Measurements from ENCODE around the gene TNFAIP8. TPM values are rescaled to one million over a fixed set of nuclear protein-coding genes. Genes with fewer than 3 reads are reported as not detected.

Gene TNFAIP8
- total and polyA plus RNA-seq, 9 of the 15 experiments (the other 6 are each of a cell fraction or from before 2014, with no cell fraction given) = 29.9 to 52.2 (median 44.8) TPM

- TF ChIP-seq E2F8 (IDR thresholded peaks at IDR 0.05; ENCODE audit: low read depth, partially characterized antibody) = no peak
- TF ChIP-seq TCF7 (IDR thresholded peaks at IDR 0.05; ENCODE audit: borderline replicate concordance) = no peak
- TF ChIP-seq, protein P1, sequence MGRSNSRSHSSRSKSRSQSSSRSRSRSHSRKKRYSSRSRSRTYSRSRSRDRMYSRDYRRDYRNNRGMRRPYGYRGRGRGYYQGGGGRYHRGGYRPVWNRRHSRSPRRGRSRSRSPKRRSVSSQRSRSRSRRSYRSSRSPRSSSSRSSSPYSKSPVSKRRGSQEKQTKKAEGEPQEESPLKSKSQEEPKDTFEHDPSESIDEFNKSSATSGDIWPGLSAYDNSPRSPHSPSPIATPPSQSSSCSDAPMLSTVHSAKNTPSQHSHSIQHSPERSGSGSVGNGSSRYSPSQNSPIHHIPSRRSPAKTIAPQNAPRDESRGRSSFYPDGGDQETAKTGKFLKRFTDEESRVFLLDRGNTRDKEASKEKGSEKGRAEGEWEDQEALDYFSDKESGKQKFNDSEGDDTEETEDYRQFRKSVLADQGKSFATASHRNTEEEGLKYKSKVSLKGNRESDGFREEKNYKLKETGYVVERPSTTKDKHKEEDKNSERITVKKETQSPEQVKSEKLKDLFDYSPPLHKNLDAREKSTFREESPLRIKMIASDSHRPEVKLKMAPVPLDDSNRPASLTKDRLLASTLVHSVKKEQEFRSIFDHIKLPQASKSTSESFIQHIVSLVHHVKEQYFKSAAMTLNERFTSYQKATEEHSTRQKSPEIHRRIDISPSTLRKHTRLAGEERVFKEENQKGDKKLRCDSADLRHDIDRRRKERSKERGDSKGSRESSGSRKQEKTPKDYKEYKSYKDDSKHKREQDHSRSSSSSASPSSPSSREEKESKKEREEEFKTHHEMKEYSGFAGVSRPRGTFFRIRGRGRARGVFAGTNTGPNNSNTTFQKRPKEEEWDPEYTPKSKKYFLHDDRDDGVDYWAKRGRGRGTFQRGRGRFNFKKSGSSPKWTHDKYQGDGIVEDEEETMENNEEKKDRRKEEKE (IDR thresholded peaks at IDR 0.05; ENCODE audit: borderline replicate concordance in 1 of 2, control insufficient read depth in 1 of 2, low read depth in 2 of 2, low read length in 1 of 2) = no peak
- TF ChIP-seq SREBF1 (IDR thresholded peaks at IDR 0.05; ENCODE audit: borderline replicate concordance, low read depth, low read length) = no peak
- no peak for TF ChIP-seq FOXO4 (CRISPR knock-in tag; IDR thresholded peaks at IDR 0.05)
- no peak for TF ChIP-seq MAFF (IDR thresholded peaks at IDR 0.05; ENCODE audit: low read length)
- no peak for TF ChIP-seq MEF2A (IDR thresholded peaks at IDR 0.05; ENCODE audit: control insufficient read depth, low read depth, low read length)
- 0 out of 4 replicates have a peak, but pooled peaks of 1 of the 2 experiments have one; percentile 17 for TF ChIP-seq MAZ (CRISPR knock-in tag; conservative IDR thresholded peaks at IDR 0.05 in 1 of 2, IDR thresholded peaks at IDR 0.05 in 1 of 2)
- TF ChIP-seq EP400 (IDR thresholded peaks at IDR 0.05) = 0 out of 2 replicates have a peak, but pooled peaks have one; percentile 21
- TF ChIP-seq, protein P2, sequence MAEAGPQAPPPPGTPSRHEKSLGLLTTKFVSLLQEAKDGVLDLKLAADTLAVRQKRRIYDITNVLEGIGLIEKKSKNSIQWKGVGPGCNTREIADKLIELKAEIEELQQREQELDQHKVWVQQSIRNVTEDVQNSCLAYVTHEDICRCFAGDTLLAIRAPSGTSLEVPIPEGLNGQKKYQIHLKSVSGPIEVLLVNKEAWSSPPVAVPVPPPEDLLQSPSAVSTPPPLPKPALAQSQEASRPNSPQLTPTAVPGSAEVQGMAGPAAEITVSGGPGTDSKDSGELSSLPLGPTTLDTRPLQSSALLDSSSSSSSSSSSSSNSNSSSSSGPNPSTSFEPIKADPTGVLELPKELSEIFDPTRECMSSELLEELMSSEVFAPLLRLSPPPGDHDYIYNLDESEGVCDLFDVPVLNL (CRISPR knock-in tag; IDR thresholded peaks at IDR 0.05; ENCODE audit: low read depth) = no peak
- TF ChIP-seq TBP (optimal IDR thresholded peaks at IDR 0.05; ENCODE audit: low read depth, low read length) = no peak
- no peak for TF ChIP-seq ZNF76 (CRISPR knock-in tag; IDR thresholded peaks at IDR 0.05; ENCODE audit: borderline replicate concordance)
- 0 out of 2 replicates have a peak, but pooled peaks have one; percentile 11 for TF ChIP-seq FOSL1 (tag; conservative IDR thresholded peaks at IDR 0.05)
- TF ChIP-seq ZNF121 (CRISPR knock-in tag; conservative IDR thresholded peaks at IDR 0.05) = no peak
These were observed 14.1 kb upstream of the TNFAIP8 start (continued) for GRCh38 chr5:119341452-119342349.
